ENCODE results near the gene NOP9.

NOP9 gene

GRCh38 chr14:24277606-24278321 is 21.9 kb upstream of the NOP9 start:
- TF ChIP-seq, protein P1, sequence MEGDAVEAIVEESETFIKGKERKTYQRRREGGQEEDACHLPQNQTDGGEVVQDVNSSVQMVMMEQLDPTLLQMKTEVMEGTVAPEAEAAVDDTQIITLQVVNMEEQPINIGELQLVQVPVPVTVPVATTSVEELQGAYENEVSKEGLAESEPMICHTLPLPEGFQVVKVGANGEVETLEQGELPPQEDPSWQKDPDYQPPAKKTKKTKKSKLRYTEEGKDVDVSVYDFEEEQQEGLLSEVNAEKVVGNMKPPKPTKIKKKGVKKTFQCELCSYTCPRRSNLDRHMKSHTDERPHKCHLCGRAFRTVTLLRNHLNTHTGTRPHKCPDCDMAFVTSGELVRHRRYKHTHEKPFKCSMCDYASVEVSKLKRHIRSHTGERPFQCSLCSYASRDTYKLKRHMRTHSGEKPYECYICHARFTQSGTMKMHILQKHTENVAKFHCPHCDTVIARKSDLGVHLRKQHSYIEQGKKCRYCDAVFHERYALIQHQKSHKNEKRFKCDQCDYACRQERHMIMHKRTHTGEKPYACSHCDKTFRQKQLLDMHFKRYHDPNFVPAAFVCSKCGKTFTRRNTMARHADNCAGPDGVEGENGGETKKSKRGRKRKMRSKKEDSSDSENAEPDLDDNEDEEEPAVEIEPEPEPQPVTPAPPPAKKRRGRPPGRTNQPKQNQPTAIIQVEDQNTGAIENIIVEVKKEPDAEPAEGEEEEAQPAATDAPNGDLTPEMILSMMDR (IDR thresholded peaks at IDR 0.05; ENCODE audit: low read depth, low read length): no peak
- H3K4me3 ChIP-seq (ENCODE audit: low read depth, low read length): no peak overlapping the region

- H3K4me3 ChIP-seq (ENCODE audit: low read depth, low read length): no peak overlapping the region
- TF ChIP-seq, protein P1 (IDR thresholded peaks at IDR 0.05; ENCODE audit: low read depth, low read length): no peak
Measured at GRCh38 chr14:24278424-24278823, 21.2 kb upstream of the NOP9 start.

GRCh38 chr14:24279301-24280186 is 20.1 kb upstream of the NOP9 start:
- TF ChIP-seq, protein P1 (IDR thresholded peaks at IDR 0.05; ENCODE audit: low read depth, low read length): peak; percentile 6; the same call in 1 of the 2 replicates
- no peak overlapping the region for H3K4me3 ChIP-seq (ENCODE audit: low read depth, low read length)

DNA sequence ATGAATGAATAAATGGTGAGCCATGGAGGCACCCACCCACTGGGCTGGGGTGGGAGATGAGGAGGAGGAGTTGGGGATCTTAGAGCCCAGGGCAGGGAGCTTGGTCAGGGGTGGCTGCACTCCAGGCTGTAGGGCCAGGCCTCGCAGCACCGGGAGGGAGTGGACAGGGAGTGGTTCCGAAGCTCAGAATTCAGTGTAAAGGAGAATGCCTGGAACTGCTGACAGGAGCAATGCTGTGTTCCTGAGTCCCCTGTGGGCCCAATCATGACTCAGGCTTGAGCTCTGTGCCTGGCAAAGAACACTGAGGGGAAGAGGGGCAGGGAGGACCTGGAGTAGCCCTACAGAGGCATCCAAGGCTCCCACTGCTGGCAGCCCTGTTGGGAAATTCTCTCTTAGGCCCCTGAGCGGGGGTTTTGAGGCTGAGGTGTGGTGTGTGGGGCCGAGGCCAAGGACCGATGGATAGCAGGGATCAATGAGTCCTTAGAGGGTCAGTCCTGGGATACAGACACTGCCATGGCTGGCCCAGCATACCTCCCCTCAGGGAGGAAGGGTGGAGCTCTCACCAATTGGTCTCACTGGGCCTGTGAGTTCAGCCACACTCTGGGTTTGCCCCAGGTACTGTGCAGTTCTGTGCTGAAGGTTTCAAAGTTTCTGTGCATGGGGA is 18.7 kb upstream of the NOP9 start:
- TF ChIP-seq, protein P1 (IDR thresholded peaks at IDR 0.05; ENCODE audit: low read depth, low read length): no peak
- no peak overlapping the region for H3K4me3 ChIP-seq (ENCODE audit: low read depth, low read length)

- TF ChIP-seq, protein P1 (IDR thresholded peaks at IDR 0.05; ENCODE audit: low read depth, low read length): no peak
- no peak overlapping the region for H3K4me3 ChIP-seq (ENCODE audit: low read depth, low read length)
Measured at GRCh38 chr14:24281636-24282035, 18.0 kb upstream of the NOP9 start.

- TF ChIP-seq, protein P1 (IDR thresholded peaks at IDR 0.05; ENCODE audit: low read depth, low read length): no peak
- H3K4me3 ChIP-seq (ENCODE audit: low read depth, low read length): no peak overlapping the region
Measured at GRCh38 chr14:24282736-24283135, 16.9 kb upstream of the NOP9 start.

Measured in WI38 (cell line).